ENCODE data around the gene ATP6V0A4. TPM values are rescaled to one million over a fixed set of nuclear protein-coding genes. Genes with fewer than 3 reads are reported as not detected.
A peak's percentile ranks its signal among the peaks of the same experiment; 100 is the strongest.

Gene ATP6V0A4
- total and polyA plus RNA-seq, 2 of the 13 experiments (the other 11 are each of a cell fraction or from before 2014, with no cell fraction given), result 0.24 to 0.25 TPM

DNA sequence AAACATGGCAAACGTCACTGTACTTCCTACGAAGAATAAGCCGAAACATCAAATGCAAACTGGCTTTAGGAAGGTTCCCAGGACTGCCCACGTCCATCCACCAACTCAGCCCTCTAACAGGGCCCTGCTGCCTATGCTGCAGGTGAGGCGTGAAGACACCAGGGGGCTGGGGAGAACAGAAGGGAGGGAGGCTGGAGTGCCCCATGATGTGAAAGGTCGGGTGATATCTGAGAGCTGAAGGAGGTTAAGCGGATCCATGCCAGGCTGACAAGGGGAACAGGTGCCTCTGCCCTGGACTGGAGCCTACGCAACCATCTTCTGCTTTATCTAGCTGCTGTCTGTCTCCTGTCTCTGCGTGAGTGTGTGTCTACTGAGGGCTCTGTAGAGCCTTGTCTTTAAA lies 40.2 kb upstream of the ATP6V0A4 start (continued):
- TF ChIP-seq DNMT3B (CRISPR knock-in tag; conservative IDR thresholded peaks at IDR 0.05), result no peak

DNA sequence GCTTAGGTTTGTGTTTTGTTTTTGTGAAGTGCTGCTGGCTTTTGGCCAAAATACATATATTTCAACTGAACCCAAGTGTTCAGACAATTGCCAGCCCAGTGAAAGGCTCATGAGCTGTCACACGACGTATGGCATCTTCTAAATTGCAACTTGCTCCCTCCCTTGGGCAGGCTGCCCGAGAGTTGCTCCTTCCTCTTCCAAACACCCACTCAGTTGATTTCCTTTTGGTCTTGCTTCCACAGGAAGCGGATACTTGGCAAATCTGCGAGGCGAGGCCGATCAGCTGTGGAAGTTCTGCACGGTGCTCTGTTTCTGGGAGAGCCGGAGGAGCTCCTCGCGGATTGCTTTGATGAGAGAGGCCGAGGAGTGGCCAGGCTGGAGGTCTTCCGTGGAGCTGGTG lies 39.6 kb upstream of the ATP6V0A4 start:
- Histone ChIP-seq H4K20me1 (ENCODE audit: insufficient read depth, low read length) (no peaks in the 10 kb centered on the region), H3K9ac (ENCODE audit: insufficient read depth, low read depth, low read length) (no peak overlapping the region), H3K36me3 (replicated peaks in 1 of 2; ENCODE audit: control insufficient read depth in 1 of 2, insufficient read depth in 2 of 2, low read length in 2 of 2) (no peaks in the 10 kb centered on the region), H3K4me2 (ENCODE audit: low read depth, low read length) (no peak overlapping the region), H3K79me2 (ENCODE audit: insufficient read depth, low read length) (no peaks in the 10 kb centered on the region), H2AFZ (ENCODE audit: low read length) (no peak overlapping the region), H3K27me3 (ENCODE audit: control insufficient read depth in 1 of 2, insufficient read depth in 2 of 2, low read length in 2 of 2) (no peaks in the 10 kb centered on the region), H3K4me3 (replicated peaks in 1 of 3; ENCODE audit: insufficient read depth in 1 of 3, low read depth in 2 of 3, low read length in 3 of 3) (no peak overlapping the region), H3K9me3 (ENCODE audit: low read length) (no peaks in the 10 kb centered on the region), H3K4me1 (ENCODE audit: insufficient read depth, low read length) (no peaks in the 10 kb centered on the region), H3K27ac (ENCODE audit: extremely low read length, insufficient read depth, low read length) (no peak overlapping the region)
- ChIA-PET CTCF (ENCODE audit: low intra/inter-chr PET ratio, low total read pairs) (no interaction called here), POLR2A (no interaction called here)
- FAIRE-seq (no peak), ATAC-seq (no peak), DNase-seq (ENCODE audit: low spot score) (no peak)
- intact Hi-C loops (cut with micrococcal nuclease; ENCODE audit: unreplicated experiment), result no loop called here
- TF ChIP-seq ELF3 (CRISPR knock-in tag; IDR thresholded peaks at IDR 0.05) (no peak), STAT5B (CRISPR knock-in tag; IDR thresholded peaks at IDR 0.05) (no peak), MTA1 (CRISPR knock-in tag; IDR thresholded peaks at IDR 0.05; ENCODE audit: borderline replicate concordance) (no peak)
- BruUV-seq (replicated peaks), result no TSS peak
- WGBS (ENCODE audit: low lambda C conversion rate), result 96% methylated on average over 8 of the region's 13 CpGs
- in situ Hi-C loops (cut with HindIII; ENCODE audit: extremely low pct_ligation_motif_present, low pct_unique_long_range_greater_than_20kb), result no loop called here

DNA sequence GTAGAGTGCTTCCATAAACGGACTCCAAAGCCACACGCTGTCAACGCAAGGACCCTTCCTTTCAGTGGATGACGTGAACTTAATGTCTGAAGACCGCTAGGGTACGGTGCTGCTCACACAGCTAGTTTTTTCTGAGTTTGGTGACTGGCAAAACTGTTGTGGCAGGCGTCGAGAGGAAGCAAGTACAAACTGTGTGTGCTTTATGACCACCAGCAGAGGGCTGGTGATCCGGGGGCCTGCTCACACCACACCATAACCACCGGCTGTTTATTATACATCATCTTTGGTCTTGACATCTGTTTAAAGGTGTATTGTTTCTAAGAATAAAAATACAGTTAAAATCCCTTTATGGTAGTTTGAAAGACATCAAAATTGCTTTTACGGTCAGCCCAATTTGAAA lies 37.1 kb upstream of the ATP6V0A4 start:
- BruUV-seq (replicated peaks), result no TSS peak
- H3K4me2 ChIP-seq (ENCODE audit: low read depth, low read length), result no peak overlapping the region
- H3K27me3 ChIP-seq (ENCODE audit: control insufficient read depth in 1 of 2, insufficient read depth in 2 of 2, low read length in 2 of 2), result no peaks in the 10 kb centered on the region
- no peak overlapping the region for H3K27ac ChIP-seq (ENCODE audit: extremely low read length, insufficient read depth, low read length)
- no peak overlapping the region for H3K4me3 ChIP-seq (replicated peaks in 1 of 3; ENCODE audit: insufficient read depth in 1 of 3, low read depth in 2 of 3, low read length in 3 of 3)
- H3K79me2 ChIP-seq (ENCODE audit: insufficient read depth, low read length), result no peaks in the 10 kb centered on the region
- 0 out of 2 replicates have a peak, but pooled peaks cover 3% of the 10 kb centered on the region for H3K4me1 ChIP-seq (ENCODE audit: insufficient read depth, low read length)
- DNase-seq (ENCODE audit: low spot score) (no peak), ATAC-seq (peak; percentile 57; the same call in 2 of the 3 replicates), FAIRE-seq (no peak)
- H3K9ac ChIP-seq (ENCODE audit: insufficient read depth, low read depth, low read length), result no peak overlapping the region
- whole genome bisulfite sequencing (ENCODE audit: low lambda C conversion rate), result 90% methylated on average over 11 of the region's 11 CpGs
- in situ Hi-C loops (cut with HindIII; ENCODE audit: extremely low pct_ligation_motif_present, low pct_unique_long_range_greater_than_20kb) (no loop called here), intact Hi-C loops (cut with micrococcal nuclease; ENCODE audit: unreplicated experiment) (no loop called here)
- POLR2A ChIA-PET, result no interaction called here
- no peaks in the 10 kb centered on the region for H3K9me3 ChIP-seq (ENCODE audit: low read length)
- CTCF ChIA-PET (ENCODE audit: low intra/inter-chr PET ratio, low total read pairs), result no interaction called here
- no peak overlapping the region for H2AFZ ChIP-seq (ENCODE audit: low read length)
- no peaks in the 10 kb centered on the region for H4K20me1 ChIP-seq (ENCODE audit: insufficient read depth, low read length)
- H3K36me3 ChIP-seq (replicated peaks in 1 of 2; ENCODE audit: control insufficient read depth in 1 of 2, insufficient read depth in 2 of 2, low read length in 2 of 2), result no peaks in the 10 kb centered on the region
- TF ChIP-seq ZNF3 (CRISPR knock-in tag; IDR thresholded peaks at IDR 0.05) (no peak), MEIS2 (CRISPR knock-in tag; IDR thresholded peaks at IDR 0.05) (no peak), TEAD3 (CRISPR knock-in tag; optimal IDR thresholded peaks at IDR 0.05; ENCODE audit: borderline replicate concordance) (no peak), ZNF558 (CRISPR knock-in tag; IDR thresholded peaks at IDR 0.05; ENCODE audit: borderline replicate concordance) (no peak)
- TF ChIP-seq, protein P1, sequence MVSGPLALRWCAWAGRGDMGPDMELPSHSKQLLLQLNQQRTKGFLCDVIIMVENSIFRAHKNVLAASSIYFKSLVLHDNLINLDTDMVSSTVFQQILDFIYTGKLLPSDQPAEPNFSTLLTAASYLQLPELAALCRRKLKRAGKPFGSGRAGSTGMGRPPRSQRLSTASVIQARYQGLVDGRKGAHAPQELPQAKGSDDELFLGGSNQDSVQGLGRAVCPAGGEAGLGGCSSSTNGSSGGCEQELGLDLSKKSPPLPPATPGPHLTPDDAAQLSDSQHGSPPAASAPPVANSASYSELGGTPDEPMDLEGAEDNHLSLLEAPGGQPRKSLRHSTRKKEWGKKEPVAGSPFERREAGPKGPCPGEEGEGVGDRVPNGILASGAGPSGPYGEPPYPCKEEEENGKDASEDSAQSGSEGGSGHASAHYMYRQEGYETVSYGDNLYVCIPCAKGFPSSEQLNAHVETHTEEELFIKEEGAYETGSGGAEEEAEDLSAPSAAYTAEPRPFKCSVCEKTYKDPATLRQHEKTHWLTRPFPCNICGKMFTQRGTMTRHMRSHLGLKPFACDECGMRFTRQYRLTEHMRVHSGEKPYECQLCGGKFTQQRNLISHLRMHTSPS (CRISPR knock-in tag; IDR thresholded peaks at IDR 0.05; ENCODE audit: low read depth), result no peak
- TF ChIP-seq, protein P2, sequence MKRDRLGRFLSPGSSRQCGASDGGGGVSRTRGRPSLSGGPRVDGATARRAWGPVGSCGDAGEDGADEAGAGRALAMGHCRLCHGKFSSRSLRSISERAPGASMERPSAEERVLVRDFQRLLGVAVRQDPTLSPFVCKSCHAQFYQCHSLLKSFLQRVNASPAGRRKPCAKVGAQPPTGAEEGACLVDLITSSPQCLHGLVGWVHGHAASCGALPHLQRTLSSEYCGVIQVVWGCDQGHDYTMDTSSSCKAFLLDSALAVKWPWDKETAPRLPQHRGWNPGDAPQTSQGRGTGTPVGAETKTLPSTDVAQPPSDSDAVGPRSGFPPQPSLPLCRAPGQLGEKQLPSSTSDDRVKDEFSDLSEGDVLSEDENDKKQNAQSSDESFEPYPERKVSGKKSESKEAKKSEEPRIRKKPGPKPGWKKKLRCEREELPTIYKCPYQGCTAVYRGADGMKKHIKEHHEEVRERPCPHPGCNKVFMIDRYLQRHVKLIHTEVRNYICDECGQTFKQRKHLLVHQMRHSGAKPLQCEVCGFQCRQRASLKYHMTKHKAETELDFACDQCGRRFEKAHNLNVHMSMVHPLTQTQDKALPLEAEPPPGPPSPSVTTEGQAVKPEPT (CRISPR knock-in tag; IDR thresholded peaks at IDR 0.05; ENCODE audit: low read depth), result no peak

Data from HepG2 (cell line).